Measurements from ENCODE around the gene GIPR.

- TF ChIP-seq REST (IDR thresholded peaks at IDR 0.05; ENCODE audit: insufficient read depth in 1 of 2, low read depth in 2 of 2, low read length in 2 of 2) (no peak), SIN3A (IDR thresholded peaks at IDR 0.05; ENCODE audit: borderline replicate concordance, insufficient read depth, low read length) (no peak), FOXP2 (optimal IDR thresholded peaks at IDR 0.05; ENCODE audit: borderline replicate concordance, extremely low read depth, extremely low read length, insufficient read depth) (peak; percentile 85)
Measured at GRCh38 chr19:45681391-45682015, 13.5 kb downstream of the GIPR start.

Data from PFSK-1 (cell line).